HepG2 (cell line): ENCODE measurements around the gene MYO7B. TPM values are rescaled to one million over a fixed set of nuclear protein-coding genes. Genes with fewer than 3 reads are reported as not detected.

Source experiments
- CEBPB ChIP-seq: IDR thresholded peaks from 2 replicates; pipeline ENCODE4 v1.6.1; 2011; ENCODE audit warnings: low read depth, low read length, improper control_type of control experiment, borderline replicate concordance
- ELF3 ChIP-seq: IDR thresholded peaks from 2 replicates; pipeline ENCODE4 v1.6.1; 2016; ENCODE audit warnings: missing genetic modification reagents, missing compliant biosample characterization
- HDAC2 ChIP-seq: sonication (generic); formaldehyde crosslinking; IDR thresholded peaks from 2 replicates; pipeline ENCODE4 v1.4.0; 2020; ENCODE audit warnings: missing genetic modification reagents
- JARID2 ChIP-seq: sonication (generic); formaldehyde crosslinking; IDR thresholded peaks from 2 replicates; pipeline ENCODE4 v1.8.1; 2023; ENCODE audit warnings: missing genetic modification reagents, inconsistent platforms; ENCODE audit not compliant: insufficient replicate concordance
- KDM2A ChIP-seq: sonication (generic); formaldehyde crosslinking; IDR thresholded peaks from 2 replicates; pipeline ENCODE4 v1.4.0; 2020; ENCODE audit warnings: low read depth, missing genetic modification reagents, borderline replicate concordance
- MTF1 ChIP-seq: sonication (generic); formaldehyde crosslinking; IDR thresholded peaks from 2 replicates; pipeline ENCODE4 v1.5.0; 2020; ENCODE audit warnings: missing genetic modification reagents
- MYC ChIP-seq: sonication (generic); formaldehyde crosslinking; IDR thresholded peaks from 2 replicates; pipeline ENCODE4 v1.9.0; 2021; ENCODE audit warnings: missing genetic modification reagents, borderline replicate concordance
- NR2F2 ChIP-seq: IDR thresholded peaks from 2 replicates; pipeline ENCODE4 v1.6.1; 2012; ENCODE audit warnings: low read depth, inconsistent platforms, borderline replicate concordance
- SAFB2 ChIP-seq: sonication (generic); formaldehyde crosslinking; IDR thresholded peaks from 2 replicates; pipeline ENCODE4 v1.5.1; 2020; ENCODE audit warnings: missing genetic modification reagents, low read depth, mild to moderate bottlenecking, borderline replicate concordance
- SALL2 ChIP-seq: sonication (generic); formaldehyde crosslinking; IDR thresholded peaks from 2 replicates; pipeline ENCODE4 v1.8.1; 2023; ENCODE audit warnings: mild to moderate bottlenecking, missing genetic modification reagents, inconsistent platforms
- SPEN ChIP-seq: sonication (generic); formaldehyde crosslinking; IDR thresholded peaks from 2 replicates; pipeline ENCODE4 v1.5.1; 2020; ENCODE audit warnings: low read depth, mild to moderate bottlenecking, missing genetic modification reagents
- ZBTB38 ChIP-seq: sonication (generic); formaldehyde crosslinking; IDR thresholded peaks from 2 replicates; pipeline ENCODE4 v1.5.1; 2020; ENCODE audit warnings: mild to moderate bottlenecking, missing genetic modification reagents
- ZBTB7B ChIP-seq: sonication (generic); formaldehyde crosslinking; IDR thresholded peaks from 2 replicates; pipeline ENCODE4 v1.4.0; 2020; ENCODE audit warnings: missing genetic modification reagents
- ZFX ChIP-seq: sonication (generic); formaldehyde crosslinking; IDR thresholded peaks from 2 replicates; pipeline ENCODE4 v1.4.0; 2020; ENCODE audit warnings: mild to moderate bottlenecking, low read depth, missing genetic modification reagents, moderate library complexity
- ZKSCAN8 ChIP-seq: IDR thresholded peaks from 2 replicates; pipeline ENCODE4 v1.6.1; 2016; ENCODE audit warnings: borderline replicate concordance, missing genetic modification reagents, missing compliant biosample characterization
- ZNF569 ChIP-seq: sonication (generic); formaldehyde crosslinking; IDR thresholded peaks from 2 replicates; pipeline ENCODE4 v1.5.0; 2020; ENCODE audit warnings: mild to moderate bottlenecking, missing genetic modification reagents, moderate library complexity, borderline replicate concordance
- ZNF629 ChIP-seq: sonication (generic); formaldehyde crosslinking; conservative IDR thresholded peaks from 2 replicates; pipeline ENCODE4 v1.5.0; 2020; ENCODE audit warnings: missing genetic modification reagents
- ZNF768 ChIP-seq: sonication (generic); formaldehyde crosslinking; IDR thresholded peaks from 2 replicates; pipeline ENCODE4 v1.4.0; 2020; ENCODE audit warnings: missing genetic modification reagents
- ZNF83 ChIP-seq: sonication (generic); formaldehyde crosslinking; IDR thresholded peaks from 2 replicates; pipeline ENCODE4 v1.4.0; 2020; ENCODE audit warnings: missing genetic modification reagents, mild to moderate bottlenecking, borderline replicate concordance
- ZSCAN9 ChIP-seq: IDR thresholded peaks from 2 replicates; pipeline ENCODE4 v1.6.1; 2016; ENCODE audit warnings: borderline replicate concordance
- polyA plus RNA-seq, 8 experiments: library from polyadenylated mRNA; depleted of rRNA in 3 of 8; stranded (reverse) in 7 of 8; unstranded in 1 of 8; fragments of >200 nt; fragmentation: Illumina TruSeq in 4 of 8; extraction: Trizol in 4 of 8; gene quantifications; 2 replicates each; pipeline versions ENCODE4 v1.2.1 to v1.2.3, GENCODE V29; 2011 to 2016; ENCODE audit warnings: low read depth in 4 of 8, missing spikeins in 1 of 8, mixed read lengths in 1 of 8; ENCODE audit not compliant: insufficient read depth in 1 of 8
- total RNA-seq, 5 experiments: library from RNA; depleted of rRNA; stranded (reverse); fragments of >200 nt; fragmentation: Illumina TruSeq; extraction: Trizol; gene quantifications; 2 replicates each; pipeline ENCODE4 v1.2.3, GENCODE V29; 2016; ENCODE audit warnings: low read depth in 1 of 5
- TF ChIP-seq, protein P1 (sequence below): sonication (generic); formaldehyde crosslinking; IDR thresholded peaks from 2 replicates; pipeline ENCODE4 v1.9.0; 2022; ENCODE audit warnings: missing genetic modification reagents, mild to moderate bottlenecking, borderline replicate concordance
- TF ChIP-seq, protein P2 (sequence below): sonication (generic); formaldehyde crosslinking; IDR thresholded peaks from 2 replicates; pipeline ENCODE4 v1.4.0; 2020; ENCODE audit warnings: missing genetic modification reagents, borderline replicate concordance
- TF ChIP-seq, protein P3 (sequence below): sonication (generic); formaldehyde crosslinking; IDR thresholded peaks from 2 replicates; pipeline ENCODE4 v1.8.1; 2023; ENCODE audit warnings: missing genetic modification reagents, mild to moderate bottlenecking, borderline replicate concordance
- TF ChIP-seq, protein P4 (sequence below): sonication (generic); formaldehyde crosslinking; IDR thresholded peaks from 2 replicates; pipeline ENCODE4 v1.4.0; 2020; ENCODE audit warnings: missing genetic modification reagents

The MYO7B gene
- total and polyA plus RNA-seq, 2 of the 13 experiments (the other 11 are each of a cell fraction or from before 2014, with no cell fraction given) = not detected

DNA sequence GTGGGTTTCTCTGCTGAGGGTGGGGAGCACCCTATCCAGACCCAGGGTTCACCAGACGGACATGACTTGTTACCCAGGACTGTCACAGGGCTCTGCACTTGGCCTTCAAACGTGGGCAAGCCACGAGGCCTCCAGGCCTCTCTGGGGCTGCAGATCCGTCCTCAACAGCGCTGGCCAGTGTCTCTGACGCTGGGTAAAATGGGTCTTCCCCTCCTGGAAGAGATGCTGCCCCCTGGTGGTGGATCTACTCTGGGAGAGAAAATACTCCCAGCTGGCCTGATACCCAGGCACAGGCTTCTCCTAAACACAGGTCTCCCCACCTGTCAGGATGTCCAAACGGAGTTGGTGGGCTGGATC lies 114.2 kb downstream of the MYO7B start (continued):
- 0 out of 2 replicates have a peak, but pooled peaks have one; percentile 23 for TF ChIP-seq MYC (CRISPR knock-in tag)
- TF ChIP-seq, protein P1, sequence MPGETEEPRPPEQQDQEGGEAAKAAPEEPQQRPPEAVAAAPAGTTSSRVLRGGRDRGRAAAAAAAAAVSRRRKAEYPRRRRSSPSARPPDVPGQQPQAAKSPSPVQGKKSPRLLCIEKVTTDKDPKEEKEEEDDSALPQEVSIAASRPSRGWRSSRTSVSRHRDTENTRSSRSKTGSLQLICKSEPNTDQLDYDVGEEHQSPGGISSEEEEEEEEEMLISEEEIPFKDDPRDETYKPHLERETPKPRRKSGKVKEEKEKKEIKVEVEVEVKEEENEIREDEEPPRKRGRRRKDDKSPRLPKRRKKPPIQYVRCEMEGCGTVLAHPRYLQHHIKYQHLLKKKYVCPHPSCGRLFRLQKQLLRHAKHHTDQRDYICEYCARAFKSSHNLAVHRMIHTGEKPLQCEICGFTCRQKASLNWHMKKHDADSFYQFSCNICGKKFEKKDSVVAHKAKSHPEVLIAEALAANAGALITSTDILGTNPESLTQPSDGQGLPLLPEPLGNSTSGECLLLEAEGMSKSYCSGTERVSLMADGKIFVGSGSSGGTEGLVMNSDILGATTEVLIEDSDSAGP (CRISPR knock-in tag) = peak; percentile 6; the same call in 1 of the 2 replicates
- TF ChIP-seq ZNF569 (CRISPR knock-in tag) = no peak
- no peak for TF ChIP-seq SAFB2 (CRISPR knock-in tag)
- TF ChIP-seq HDAC2 = 0 out of 2 replicates have a peak, but pooled peaks have one; percentile 48
- TF ChIP-seq JARID2 (CRISPR knock-in tag) = peak; percentile 55
- TF ChIP-seq ZSCAN9 (CRISPR knock-in tag) = peak; percentile 54; the same call in 1 of the 2 replicates
- peak; percentile 55; the same call in 1 of the 2 replicates for TF ChIP-seq KDM2A (CRISPR knock-in tag)
- no peak for TF ChIP-seq ZKSCAN8 (CRISPR knock-in tag)
- TF ChIP-seq ZBTB7B (CRISPR knock-in tag) = 0 out of 2 replicates have a peak, but pooled peaks have one; percentile 63
- TF ChIP-seq ZFX = peak; percentile 73
- TF ChIP-seq SPEN (CRISPR knock-in tag) = 0 out of 2 replicates have a peak, but pooled peaks have one; percentile 8
- TF ChIP-seq NR2F2 = no peak
- TF ChIP-seq ELF3 = 0 out of 2 replicates have a peak, but pooled peaks have one; percentile 29
- TF ChIP-seq ZBTB38 (CRISPR knock-in tag) = peak; percentile 0; the same call in 1 of the 2 replicates
- TF ChIP-seq MTF1 (CRISPR knock-in tag) = no peak
- TF ChIP-seq ZNF83 (CRISPR knock-in tag) = no peak
- TF ChIP-seq, protein P2, sequence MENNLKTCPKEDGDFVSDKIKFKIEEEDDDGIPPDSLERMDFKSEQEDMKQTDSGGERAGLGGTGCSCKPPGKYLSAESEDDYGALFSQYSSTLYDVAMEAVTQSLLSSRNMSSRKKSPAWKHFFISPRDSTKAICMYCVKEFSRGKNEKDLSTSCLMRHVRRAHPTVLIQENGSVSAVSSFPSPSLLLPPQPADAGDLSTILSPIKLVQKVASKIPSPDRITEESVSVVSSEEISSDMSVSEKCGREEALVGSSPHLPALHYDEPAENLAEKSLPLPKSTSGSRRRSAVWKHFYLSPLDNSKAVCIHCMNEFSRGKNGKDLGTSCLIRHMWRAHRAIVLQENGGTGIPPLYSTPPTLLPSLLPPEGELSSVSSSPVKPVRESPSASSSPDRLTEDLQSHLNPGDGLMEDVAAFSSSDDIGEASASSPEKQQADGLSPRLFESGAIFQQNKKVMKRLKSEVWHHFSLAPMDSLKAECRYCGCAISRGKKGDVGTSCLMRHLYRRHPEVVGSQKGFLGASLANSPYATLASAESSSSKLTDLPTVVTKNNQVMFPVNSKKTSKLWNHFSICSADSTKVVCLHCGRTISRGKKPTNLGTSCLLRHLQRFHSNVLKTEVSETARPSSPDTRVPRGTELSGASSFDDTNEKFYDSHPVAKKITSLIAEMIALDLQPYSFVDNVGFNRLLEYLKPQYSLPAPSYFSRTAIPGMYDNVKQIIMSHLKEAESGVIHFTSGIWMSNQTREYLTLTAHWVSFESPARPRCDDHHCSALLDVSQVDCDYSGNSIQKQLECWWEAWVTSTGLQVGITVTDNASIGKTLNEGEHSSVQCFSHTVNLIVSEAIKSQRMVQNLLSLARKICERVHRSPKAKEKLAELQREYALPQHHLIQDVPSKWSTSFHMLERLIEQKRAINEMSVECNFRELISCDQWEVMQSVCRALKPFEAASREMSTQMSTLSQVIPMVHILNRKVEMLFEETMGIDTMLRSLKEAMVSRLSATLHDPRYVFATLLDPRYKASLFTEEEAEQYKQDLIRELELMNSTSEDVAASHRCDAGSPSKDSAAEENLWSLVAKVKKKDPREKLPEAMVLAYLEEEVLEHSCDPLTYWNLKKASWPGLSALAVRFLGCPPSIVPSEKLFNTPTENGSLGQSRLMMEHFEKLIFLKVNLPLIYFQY (CRISPR knock-in tag) = peak; percentile 85
- TF ChIP-seq, protein P3, sequence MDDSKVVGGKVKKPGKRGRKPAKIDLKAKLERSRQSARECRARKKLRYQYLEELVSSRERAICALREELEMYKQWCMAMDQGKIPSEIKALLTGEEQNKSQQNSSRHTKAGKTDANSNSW (CRISPR knock-in tag) = no peak
- peak; percentile 81 for TF ChIP-seq ZNF768
- 0 out of 2 replicates have a peak, but pooled peaks have one; percentile 32 for TF ChIP-seq ZNF629 (CRISPR knock-in tag)
- TF ChIP-seq SALL2 (CRISPR knock-in tag) = no peak
- TF ChIP-seq CEBPB = no peak
- TF ChIP-seq, protein P4, sequence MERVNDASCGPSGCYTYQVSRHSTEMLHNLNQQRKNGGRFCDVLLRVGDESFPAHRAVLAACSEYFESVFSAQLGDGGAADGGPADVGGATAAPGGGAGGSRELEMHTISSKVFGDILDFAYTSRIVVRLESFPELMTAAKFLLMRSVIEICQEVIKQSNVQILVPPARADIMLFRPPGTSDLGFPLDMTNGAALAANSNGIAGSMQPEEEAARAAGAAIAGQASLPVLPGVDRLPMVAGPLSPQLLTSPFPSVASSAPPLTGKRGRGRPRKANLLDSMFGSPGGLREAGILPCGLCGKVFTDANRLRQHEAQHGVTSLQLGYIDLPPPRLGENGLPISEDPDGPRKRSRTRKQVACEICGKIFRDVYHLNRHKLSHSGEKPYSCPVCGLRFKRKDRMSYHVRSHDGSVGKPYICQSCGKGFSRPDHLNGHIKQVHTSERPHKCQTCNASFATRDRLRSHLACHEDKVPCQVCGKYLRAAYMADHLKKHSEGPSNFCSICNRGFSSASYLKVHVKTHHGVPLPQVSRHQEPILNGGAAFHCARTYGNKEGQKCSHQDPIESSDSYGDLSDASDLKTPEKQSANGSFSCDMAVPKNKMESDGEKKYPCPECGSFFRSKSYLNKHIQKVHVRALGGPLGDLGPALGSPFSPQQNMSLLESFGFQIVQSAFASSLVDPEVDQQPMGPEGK (CRISPR knock-in tag) = peak; percentile 52
